Myocyte (in vitro differentiated cells): ENCODE data around the gene NTSR1. TPM values are rescaled to one million over a fixed set of nuclear protein-coding genes. Genes with fewer than 3 reads are reported as not detected.
A peak's percentile ranks its signal among the peaks of the same experiment; 100 is the strongest.

Source experiments
- DNase-seq: peaks from one replicate; pipeline ENCODE4 v3.0.0-alpha.2; 2012; ENCODE audit warnings: low read depth
- total RNA-seq: library from RNA; depleted of rRNA; stranded (reverse); fragments of >200 nt; gene quantifications from 2 replicates; pipeline ENCODE4 v1.2.3, GENCODE V29; 2014

NTSR1 gene
- total RNA-seq, 1 donor from 2014 or later, result not detected

GRCh38 chr20:62752671-62753501 lies 44.2 kb downstream of the NTSR1 start:
- DNase-seq, result no peak

- no peak for DNase-seq
These were observed 45.0 kb downstream of the NTSR1 start for GRCh38 chr20:62753626-62754025.

GRCh38 chr20:62754122-62754990 lies 45.7 kb downstream of the NTSR1 start:
- DNase-seq, result no peak

- no peak for DNase-seq
These were observed 46.3 kb downstream of the NTSR1 start for GRCh38 chr20:62754991-62755356.

- no peak for DNase-seq
These were observed 47.4 kb downstream of the NTSR1 start for GRCh38 chr20:62755817-62756724.

- no peak for DNase-seq
These were observed 49.7 kb downstream of the NTSR1 start for GRCh38 chr20:62758226-62758912.

- DNase-seq, result no peak
These were observed 51.4 kb downstream of the NTSR1 start for GRCh38 chr20:62759981-62760431.

- DNase-seq, result no peak
These were observed 51.8 kb downstream of the NTSR1 start for GRCh38 chr20:62760471-62760855.

GRCh38 chr20:62760856-62761758 lies 52.5 kb downstream of the NTSR1 start:
- DNase-seq, result peak; percentile 76

- no peak for DNase-seq
These were observed 53.1 kb downstream of the NTSR1 start for GRCh38 chr20:62761759-62762131.

- no peak for DNase-seq
These were observed 53.7 kb downstream of the NTSR1 start for GRCh38 chr20:62762376-62762775.

GRCh38 chr20:62762801-62763368 lies 54.2 kb downstream of the NTSR1 start:
- DNase-seq, result no peak

GRCh38 chr20:62763404-62763803 lies 54.8 kb downstream of the NTSR1 start:
- no peak for DNase-seq

GRCh38 chr20:62764156-62764935 lies 55.7 kb downstream of the NTSR1 start:
- no peak for DNase-seq

GRCh38 chr20:62765021-62765420 lies 56.4 kb downstream of the NTSR1 start:
- DNase-seq, result no peak

GRCh38 chr20:62765432-62766070 lies 56.9 kb downstream of the NTSR1 start:
- no peak for DNase-seq

GRCh38 chr20:62766071-62766450 lies 57.4 kb downstream of the NTSR1 start:
- no peak for DNase-seq

GRCh38 chr20:62766716-62767115 lies 58.1 kb downstream of the NTSR1 start:
- DNase-seq, result no peak
